Stimulated activated CD4-positive, alpha-beta T cell treated with anti-CD3 and anti-CD28 coated beads, Interleukin-2, amount 100 ng/mL, for 48 hours (primary cell): ENCODE measurements around the gene SLC25A29.

ENCODE experiments used
- DNase-seq, 2 donors: peaks; one replicate each; pipeline ENCODE4 v3.0.0-alpha.2; 2020

Gene SLC25A29

GRCh38 chr14:100279133-100279532, 27.1 kb downstream of the SLC25A29 start:
- DNase-seq = no peak

GRCh38 chr14:100278702-100279101, 27.5 kb downstream of the SLC25A29 start:
- DNase-seq = no peak

GRCh38 chr14:100275214-100275613, 31.0 kb downstream of the SLC25A29 start:
- DNase-seq = no peak

- DNase-seq = no peak
Observed at GRCh38 chr14:100274250-100274649, 32.0 kb downstream of the SLC25A29 start.

- DNase-seq = peak in 1 of 2 donors; percentile 15
Observed at GRCh38 chr14:100271247-100271939, 34.9 kb downstream of the SLC25A29 start.

- no peak for DNase-seq
Observed at GRCh38 chr14:100268591-100269207, 37.5 kb downstream of the SLC25A29 start.

GRCh38 chr14:100267990-100268389, 38.3 kb downstream of the SLC25A29 start:
- DNase-seq = no peak

- no peak for DNase-seq
Observed at GRCh38 chr14:100263141-100263540, 43.1 kb downstream of the SLC25A29 start.

- DNase-seq = no peak
Observed at GRCh38 chr14:100262545-100262944, 43.7 kb downstream of the SLC25A29 start.

GRCh38 chr14:100261621-100262020, 44.6 kb downstream of the SLC25A29 start:
- peak in 1 of 2 donors; percentile 21 for DNase-seq

GRCh38 chr14:100256339-100256895, 49.8 kb downstream of the SLC25A29 start:
- DNase-seq = no peak

GRCh38 chr14:100252684-100253083, 53.6 kb downstream of the SLC25A29 start:
- no peak for DNase-seq

GRCh38 chr14:100250732-100251465, 55.3 kb downstream of the SLC25A29 start:
- DNase-seq = no peak

- no peak for DNase-seq
Observed at GRCh38 chr14:100246809-100247428, 59.3 kb downstream of the SLC25A29 start.

- DNase-seq = no peak
Observed at GRCh38 chr14:100243020-100243419, 63.2 kb downstream of the SLC25A29 start.

- DNase-seq = no peak
Observed at GRCh38 chr14:100241279-100241678, 65.0 kb downstream of the SLC25A29 start.
